GM23338 (cell line): ENCODE measurements around the gene C16orf87. TPM values are rescaled to one million over a fixed set of nuclear protein-coding genes. Genes with fewer than 3 reads are reported as not detected.

Source experiments
- ATAC-seq: fragments of 200-7000 bp; cut with Tn5 transposase; 3 replicates; pipeline ENCODE4 v1.9.1; 2020
- DNase-seq: peaks from one replicate; pipeline ENCODE4 v3.0.0-alpha.2; 2015; ENCODE audit warnings: low spot score
- H2AFZ ChIP-seq: fragments of 200-600 bp; sonication (generic); 2 replicates; pipeline ENCODE4 v1.8.0; 2016; ENCODE audit warnings: antibody characterized with exemption, mild to moderate bottlenecking, moderate library complexity
- H3F3A ChIP-seq: fragments of 200-600 bp; sonication (generic); replicated peaks from 2 replicates; pipeline ENCODE4 v1.8.0; 2017; ENCODE audit warnings: antibody characterized with exemption, mixed run types, low read depth
- H3K27ac ChIP-seq: fragments of 200-600 bp; sonication (generic); 2 replicates; pipeline ENCODE4 v1.6.1; 2016; ENCODE audit warnings: low read depth
- H3K27me3 ChIP-seq: fragments of 200-600 bp; sonication (generic); 2 replicates; pipeline ENCODE4 v1.8.0; 2016; ENCODE audit warnings: mild to moderate bottlenecking, mixed run types, moderate library complexity; ENCODE audit not compliant: insufficient read depth
- H3K36me3 ChIP-seq: fragments of 200-600 bp; sonication (generic); 2 replicates; pipeline ENCODE4 v1.8.0; 2016; ENCODE audit warnings: mild to moderate bottlenecking; ENCODE audit not compliant: insufficient read depth
- H3K4me1 ChIP-seq: fragments of 200-600 bp; sonication (generic); 2 replicates; pipeline ENCODE4 v1.8.0; 2016; ENCODE audit warnings: mild to moderate bottlenecking, moderate library complexity; ENCODE audit not compliant: insufficient read depth
- H3K4me2 ChIP-seq: fragments of 200-600 bp; sonication (generic); 2 replicates; pipeline ENCODE4 v1.7.1; 2017; ENCODE audit warnings: mixed run types
- H3K4me3 ChIP-seq: fragments of 200-600 bp; sonication (generic); 2 replicates; pipeline ENCODE4 v1.6.1; 2016; ENCODE audit warnings: mixed run types
- H3K79me2 ChIP-seq: fragments of 200-600 bp; sonication (generic); replicated peaks from 2 replicates; pipeline ENCODE4 v1.8.0; 2017; ENCODE audit warnings: mild to moderate bottlenecking; ENCODE audit not compliant: insufficient read depth
- H3K9me2 ChIP-seq: fragments of 200-600 bp; sonication (generic); 2 replicates; pipeline ENCODE4 v1.8.0; 2017; ENCODE audit not compliant: insufficient read depth
- H4K20me1 ChIP-seq: fragments of 200-600 bp; sonication (generic); replicated peaks from 2 replicates; pipeline ENCODE4 v1.8.0; 2017; ENCODE audit warnings: mild to moderate bottlenecking; ENCODE audit not compliant: insufficient read depth
- H3K27ac Mint-ChIP-seq: 2 replicates; pipeline ENCODE4 v1.8.0; 2020; ENCODE audit warnings: inconsistent platforms, mild to moderate bottlenecking, moderate library complexity, mixed read lengths
- H3K27me3 Mint-ChIP-seq: 3 replicates; pipeline ENCODE4 v1.8.0; 2022; ENCODE audit warnings: low read depth, mild to moderate bottlenecking, moderate library complexity, mixed read lengths, inconsistent platforms; ENCODE audit not compliant: insufficient read depth, poor library complexity
- H3K36me3 Mint-ChIP-seq: 3 replicates; pipeline ENCODE4 v1.8.0; 2021; ENCODE audit warnings: low read depth, mild to moderate bottlenecking, inconsistent platforms, moderate library complexity, mixed read lengths
- H3K4me1 Mint-ChIP-seq: 3 replicates; pipeline ENCODE4 v1.8.0; 2020; ENCODE audit warnings: mild to moderate bottlenecking, inconsistent platforms, mixed read lengths
- H3K4me3 Mint-ChIP-seq: 3 replicates; pipeline ENCODE4 v1.8.0; 2021; ENCODE audit warnings: moderate library complexity, mild to moderate bottlenecking, inconsistent platforms, mixed read lengths
- H3K9me3 Mint-ChIP-seq: 3 replicates; pipeline ENCODE4 v1.8.0; 2020; ENCODE audit warnings: moderate library complexity, mild to moderate bottlenecking, inconsistent platforms, mixed read lengths
- CREB1 ChIP-seq: fragments of 250-450 bp; sonication (Bioruptor Pico); IDR thresholded peaks from 2 replicates; pipeline ENCODE4 v1.5.0; 2020; ENCODE audit warnings: low read depth, mild to moderate bottlenecking, moderate library complexity
- STAT1 ChIP-seq: IDR thresholded peaks from one replicate; pipeline ENCODE4 v1.6.1; 2016; ENCODE audit warnings: antibody characterized with exemption; ENCODE audit not compliant: unreplicated experiment
- ZNF331 ChIP-seq: fragments of 250-450 bp; sonication (Bioruptor Pico); IDR thresholded peaks from 2 replicates; pipeline ENCODE4 v1.5.0; 2020; ENCODE audit warnings: low read depth, mild to moderate bottlenecking, moderate library complexity
- polyA plus RNA-seq: library from polyadenylated mRNA; unstranded; fragments of >200 nt; fragmentation: Nextera tagmentation; extraction: Ambion mirVana; gene quantifications from 2 replicates; pipeline ENCODE4 v1.2.1, GENCODE V29; 2016
- total RNA-seq: library from RNA; depleted of rRNA; stranded (reverse); fragments of >200 nt; shearing (Covaris generic); gene quantifications from 2 replicates; pipeline ENCODE4 v1.2.3, GENCODE V29; 2014
- TF ChIP-seq, protein P1 (sequence below): IDR thresholded peaks from 2 replicates; pipeline ENCODE4 v1.6.1; 2016; ENCODE audit warnings: antibody characterized with exemption
- TF ChIP-seq, protein P2 (sequence below): IDR thresholded peaks from one replicate; pipeline ENCODE4 v1.6.1; 2018; ENCODE audit warnings: antibody characterized with exemption; ENCODE audit not compliant: unreplicated experiment

Gene C16orf87
- total and polyA plus RNA-seq, 2 experiments from 2014 or later, result 23.4 to 46.0 TPM

DNA sequence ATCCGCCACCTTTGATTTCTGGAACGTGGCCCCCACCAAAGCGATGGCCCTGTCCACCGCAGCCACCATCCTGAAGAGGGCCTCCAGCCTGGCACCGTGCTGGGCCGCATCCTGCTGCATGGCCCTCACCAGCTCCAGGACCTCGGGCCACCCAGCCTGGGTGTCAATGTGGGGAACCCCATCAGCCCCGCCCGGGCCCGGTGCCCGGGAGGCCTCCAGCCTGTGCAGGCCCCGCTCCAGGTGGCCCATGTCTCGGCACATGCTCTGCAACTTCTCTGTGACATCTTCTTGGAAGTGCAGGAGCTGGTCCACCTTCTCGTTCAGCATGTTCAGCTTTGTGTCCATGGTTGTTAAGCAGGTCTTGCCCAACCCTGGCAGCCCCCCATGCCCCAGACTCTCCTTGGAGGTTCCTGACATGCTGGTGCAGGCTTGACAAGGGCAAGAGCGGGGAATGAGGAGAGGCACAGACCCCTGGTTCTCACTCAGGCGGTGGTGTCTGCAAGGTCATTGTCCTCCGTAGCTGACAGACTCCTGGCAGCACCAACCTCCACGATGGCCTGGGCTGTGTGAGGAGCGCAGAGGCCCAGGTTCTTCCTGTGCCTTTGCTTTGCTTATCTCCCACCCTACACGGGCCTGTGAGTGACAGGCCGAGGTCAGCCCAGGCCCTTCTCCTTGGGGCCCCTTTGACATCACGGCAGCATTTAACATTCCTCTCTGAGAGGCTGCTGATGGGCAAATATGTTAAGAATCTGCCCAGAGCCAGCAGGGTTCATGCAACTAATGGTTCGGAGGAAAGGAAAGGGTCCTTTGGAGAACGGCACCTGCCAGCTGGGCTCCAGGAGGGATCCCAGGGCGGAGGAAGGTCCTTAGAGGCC lies 83.0 kb downstream of the C16orf87 start, which contains the start of gene MYLK3:
Gene MYLK3 (minus strand): TSS at position 568 of the 875 bp plus-strand sequence. CDS start 151 bp downstream, at position 417.
- ATAC-seq (peak; percentile 78), DNase-seq (peak; percentile 78)
- H3K4me1 ChIP-seq, result peaks cover 8% of the 10 kb centered on the region; the same call in 1 of the 2 replicates
- H3K27me3 ChIP-seq, result no peaks in the 10 kb centered on the region
- no peaks in the 10 kb centered on the region for H3K79me2 ChIP-seq
- Mint-ChIP-seq H3K27ac (no peak within 1 kb of the TSS), H3K36me3 (no peaks in the 10 kb centered on the region; the same call in 2 of the 3 replicates), H3K4me1 (peaks cover 29% of the 10 kb centered on the region), H3K9me3 (no peaks in the 10 kb centered on the region; the same call in 2 of the 3 replicates), H3K4me3 (no peak within 1 kb of the TSS), H3K27me3 (peaks cover 9% of the 10 kb centered on the region)
- TF ChIP-seq, protein P1, sequence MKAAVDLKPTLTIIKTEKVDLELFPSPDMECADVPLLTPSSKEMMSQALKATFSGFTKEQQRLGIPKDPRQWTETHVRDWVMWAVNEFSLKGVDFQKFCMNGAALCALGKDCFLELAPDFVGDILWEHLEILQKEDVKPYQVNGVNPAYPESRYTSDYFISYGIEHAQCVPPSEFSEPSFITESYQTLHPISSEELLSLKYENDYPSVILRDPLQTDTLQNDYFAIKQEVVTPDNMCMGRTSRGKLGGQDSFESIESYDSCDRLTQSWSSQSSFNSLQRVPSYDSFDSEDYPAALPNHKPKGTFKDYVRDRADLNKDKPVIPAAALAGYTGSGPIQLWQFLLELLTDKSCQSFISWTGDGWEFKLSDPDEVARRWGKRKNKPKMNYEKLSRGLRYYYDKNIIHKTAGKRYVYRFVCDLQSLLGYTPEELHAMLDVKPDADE, result no peak
- TF ChIP-seq CREB1 (CRISPR knock-in tag), result peak; percentile 55
- H3K4me3 ChIP-seq, result no peak within 1 kb of the TSS
- peak within 1 kb of the TSS; percentile 79; the same call in 1 of the 2 replicates for H3K27ac ChIP-seq
- H3K36me3 ChIP-seq, result no peaks in the 10 kb centered on the region
- H2AFZ ChIP-seq, result 0 out of 2 replicates have a peak within 1 kb of the TSS, but pooled peaks have one; percentile 47
- peaks cover 8% of the 10 kb centered on the region; the same call in 1 of the 2 replicates for H3K9me2 ChIP-seq
- H4K20me1 ChIP-seq, result no peaks in the 10 kb centered on the region
- H3F3A ChIP-seq, result no peaks in the 10 kb centered on the region
- H3K4me2 ChIP-seq, result 0 out of 2 replicates have a peak within 1 kb of the TSS, but pooled peaks have one; percentile 5

DNA sequence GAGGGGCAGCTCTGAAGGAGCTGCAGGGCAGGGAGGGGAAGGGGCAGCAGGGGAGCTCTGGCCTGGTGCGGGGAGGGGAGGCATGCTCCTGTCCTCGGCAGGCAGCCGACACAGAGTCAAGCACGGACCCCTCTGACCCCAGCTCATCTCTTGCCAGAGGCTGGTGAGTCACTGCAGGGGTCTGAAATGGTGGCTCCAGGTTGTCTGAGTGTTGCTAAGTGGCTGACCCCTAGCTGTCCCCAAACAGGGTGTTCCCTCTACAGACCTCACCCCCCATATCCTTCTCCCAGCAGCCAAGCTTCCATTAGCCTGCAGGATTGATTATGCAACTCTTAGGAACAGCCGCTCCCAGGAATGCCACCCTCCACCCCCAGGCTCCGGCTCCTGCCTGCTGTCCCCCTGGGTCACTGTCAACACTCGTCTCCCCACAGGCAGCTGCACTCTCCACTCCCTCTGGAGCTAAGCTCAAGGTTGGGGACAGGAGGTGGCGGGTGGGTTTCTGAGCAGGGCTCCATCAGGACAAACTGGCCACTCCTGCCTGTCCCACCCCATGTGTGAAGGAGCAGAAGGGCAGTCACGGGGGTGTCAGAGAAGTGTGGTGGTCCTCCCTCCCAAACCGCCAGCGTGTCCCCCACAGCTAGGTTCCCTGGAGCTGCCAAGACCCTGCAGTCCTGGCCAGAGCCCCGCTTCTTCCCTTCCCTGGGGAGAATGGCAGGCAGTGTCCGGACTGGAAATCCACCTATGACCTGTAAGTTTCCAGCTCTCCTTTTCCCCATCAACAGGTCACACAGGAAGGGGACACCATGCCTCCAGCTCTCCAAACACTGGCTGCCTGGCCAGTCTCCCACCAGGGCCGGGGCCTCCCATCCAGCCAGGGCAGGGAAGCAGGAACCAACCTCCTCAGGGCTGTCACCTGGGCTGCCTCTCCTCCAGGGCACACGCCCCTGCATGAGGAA lies 83.9 kb downstream of the C16orf87 start:
- no peak overlapping the region for H3K4me3 Mint-ChIP-seq
- no peaks in the 10 kb centered on the region; the same call in 2 of the 3 replicates for H3K36me3 Mint-ChIP-seq
- no peaks in the 10 kb centered on the region for H3K27me3 ChIP-seq
- H4K20me1 ChIP-seq, result no peaks in the 10 kb centered on the region
- H3K9me3 Mint-ChIP-seq, result no peaks in the 10 kb centered on the region; the same call in 2 of the 3 replicates
- H3K4me1 Mint-ChIP-seq, result peaks cover 30% of the 10 kb centered on the region
- peaks cover 9% of the 10 kb centered on the region for H3K27me3 Mint-ChIP-seq
- H2AFZ ChIP-seq, result peak overlapping the region; percentile 43; the same call in 1 of the 2 replicates
- H3K79me2 ChIP-seq, result no peaks in the 10 kb centered on the region
- DNase-seq (peak; percentile 16), ATAC-seq (peak; percentile 16)
- no peak overlapping the region for H3K4me2 ChIP-seq
- H3K4me3 ChIP-seq, result no peak overlapping the region
- H3K9me2 ChIP-seq, result peaks cover 8% of the 10 kb centered on the region; the same call in 1 of the 2 replicates
- H3K27ac ChIP-seq, result 0 out of 2 replicates have a peak overlapping the region, but pooled peaks have one; percentile 50
- H3K27ac Mint-ChIP-seq, result no peak overlapping the region
- no peaks in the 10 kb centered on the region for H3F3A ChIP-seq
- H3K4me1 ChIP-seq, result peaks cover 8% of the 10 kb centered on the region; the same call in 1 of the 2 replicates
- H3K36me3 ChIP-seq, result no peaks in the 10 kb centered on the region
- TF ChIP-seq STAT1 (no peak), ZNF331 (CRISPR knock-in tag) (no peak)
- TF ChIP-seq, protein P1, result no peak
- TF ChIP-seq, protein P2, sequence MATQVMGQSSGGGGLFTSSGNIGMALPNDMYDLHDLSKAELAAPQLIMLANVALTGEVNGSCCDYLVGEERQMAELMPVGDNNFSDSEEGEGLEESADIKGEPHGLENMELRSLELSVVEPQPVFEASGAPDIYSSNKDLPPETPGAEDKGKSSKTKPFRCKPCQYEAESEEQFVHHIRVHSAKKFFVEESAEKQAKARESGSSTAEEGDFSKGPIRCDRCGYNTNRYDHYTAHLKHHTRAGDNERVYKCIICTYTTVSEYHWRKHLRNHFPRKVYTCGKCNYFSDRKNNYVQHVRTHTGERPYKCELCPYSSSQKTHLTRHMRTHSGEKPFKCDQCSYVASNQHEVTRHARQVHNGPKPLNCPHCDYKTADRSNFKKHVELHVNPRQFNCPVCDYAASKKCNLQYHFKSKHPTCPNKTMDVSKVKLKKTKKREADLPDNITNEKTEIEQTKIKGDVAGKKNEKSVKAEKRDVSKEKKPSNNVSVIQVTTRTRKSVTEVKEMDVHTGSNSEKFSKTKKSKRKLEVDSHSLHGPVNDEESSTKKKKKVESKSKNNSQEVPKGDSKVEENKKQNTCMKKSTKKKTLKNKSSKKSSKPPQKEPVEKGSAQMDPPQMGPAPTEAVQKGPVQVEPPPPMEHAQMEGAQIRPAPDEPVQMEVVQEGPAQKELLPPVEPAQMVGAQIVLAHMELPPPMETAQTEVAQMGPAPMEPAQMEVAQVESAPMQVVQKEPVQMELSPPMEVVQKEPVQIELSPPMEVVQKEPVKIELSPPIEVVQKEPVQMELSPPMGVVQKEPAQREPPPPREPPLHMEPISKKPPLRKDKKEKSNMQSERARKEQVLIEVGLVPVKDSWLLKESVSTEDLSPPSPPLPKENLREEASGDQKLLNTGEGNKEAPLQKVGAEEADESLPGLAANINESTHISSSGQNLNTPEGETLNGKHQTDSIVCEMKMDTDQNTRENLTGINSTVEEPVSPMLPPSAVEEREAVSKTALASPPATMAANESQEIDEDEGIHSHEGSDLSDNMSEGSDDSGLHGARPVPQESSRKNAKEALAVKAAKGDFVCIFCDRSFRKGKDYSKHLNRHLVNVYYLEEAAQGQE, result no peak
